GM21381 (cell line): ENCODE measurements around the gene C22orf42.
"Not testable (repeated sequence)": the region's sequence is repeated elsewhere in the genome, so short reads cannot be mapped to it uniquely, and the experiment has no call there.

Experiments
- ATAC-seq: cut with Tn5 transposase; IDR thresholded peaks from one replicate; pipeline ENCODE4 v1.9.1; 2021; ENCODE audit warnings: mild to moderate bottlenecking, moderate library complexity; ENCODE audit not compliant: unreplicated experiment

C22orf42 gene

GRCh38 chr22:32191021-32191420 lies 31.9 kb upstream of the C22orf42 start:
- ATAC-seq: not testable (repeated sequence)

- no peak for ATAC-seq
Measured at GRCh38 chr22:32185821-32186220, 26.7 kb upstream of the C22orf42 start.

- no peak for ATAC-seq
Measured at GRCh38 chr22:32183625-32184024, 24.5 kb upstream of the C22orf42 start.

- no peak for ATAC-seq
Measured at GRCh38 chr22:32181043-32181442, 21.9 kb upstream of the C22orf42 start.

GRCh38 chr22:32177221-32177765 lies 18.2 kb upstream of the C22orf42 start:
- no peak for ATAC-seq

- no peak for ATAC-seq
Measured at GRCh38 chr22:32175683-32176644, 16.9 kb upstream of the C22orf42 start.

GRCh38 chr22:32175115-32175514 lies 16.0 kb upstream of the C22orf42 start:
- no peak for ATAC-seq

- no peak for ATAC-seq
Measured at GRCh38 chr22:32165681-32166080, 6.6 kb upstream of the C22orf42 start.

GRCh38 chr22:32164075-32164860 lies 5.2 kb upstream of the C22orf42 start:
- ATAC-seq: no peak

- not testable (repeated sequence) for ATAC-seq
Measured at GRCh38 chr22:32160411-32160810, 1.3 kb upstream of the C22orf42 start.

GRCh38 chr22:32157632-32158031 lies 1.5 kb downstream of the C22orf42 start:
- ATAC-seq: not testable (repeated sequence)

GRCh38 chr22:32154727-32155126 lies 4.4 kb downstream of the C22orf42 start:
- not testable (repeated sequence) for ATAC-seq

GRCh38 chr22:32151641-32152040 lies 7.5 kb downstream of the C22orf42 start:
- not testable (repeated sequence) for ATAC-seq

- not testable (repeated sequence) for ATAC-seq
Measured at GRCh38 chr22:32150647-32151046, 8.5 kb downstream of the C22orf42 start.

GRCh38 chr22:32148372-32148771 lies 10.7 kb downstream of the C22orf42 start:
- ATAC-seq: not testable (repeated sequence)

- ATAC-seq: not testable (repeated sequence)
Measured at GRCh38 chr22:32147128-32147527, 12.0 kb downstream of the C22orf42 start.

- ATAC-seq: no peak
Measured at GRCh38 chr22:32144496-32145274, 14.4 kb downstream of the C22orf42 start.

- no peak for ATAC-seq
Measured at GRCh38 chr22:32142600-32142999, 16.5 kb downstream of the C22orf42 start.

GRCh38 chr22:32140688-32141087 lies 18.4 kb downstream of the C22orf42 start:
- not testable (repeated sequence) for ATAC-seq

- not testable (repeated sequence) for ATAC-seq
Measured at GRCh38 chr22:32138576-32138975, 20.5 kb downstream of the C22orf42 start.
